HEK293 (cell line): Measurements from ENCODE around the gene NFKBIE.
A peak's percentile ranks its signal among the peaks of the same experiment; 100 is the strongest.

Source experiments
- AEBP2 ChIP-seq: fragments of 450-650 bp; formaldehyde crosslinking; IDR thresholded peaks from 2 replicates; pipeline ENCODE4 v1.5.1; 2016; ENCODE audit warnings: missing biosample characterization, missing genetic modification characterization, borderline replicate concordance
- BCL11A ChIP-seq: fragments of 450-650 bp; formaldehyde crosslinking; IDR thresholded peaks from 2 replicates; pipeline ENCODE4 v1.5.1; 2016; ENCODE audit warnings: low read depth, missing biosample characterization, missing genetic modification characterization
- FEZF1 ChIP-seq: fragments of 450-650 bp; formaldehyde crosslinking; IDR thresholded peaks from 2 replicates; pipeline ENCODE4 v1.5.1; 2016; ENCODE audit warnings: missing biosample characterization, missing genetic modification characterization
- GLI4 ChIP-seq: fragments of 450-650 bp; formaldehyde crosslinking; IDR thresholded peaks from 2 replicates; pipeline ENCODE4 v1.5.1; 2016; ENCODE audit warnings: missing biosample characterization, missing genetic modification characterization
- KLF7 ChIP-seq: fragments of 450-650 bp; formaldehyde crosslinking; IDR thresholded peaks from 2 replicates; pipeline ENCODE4 v1.5.1; 2016; ENCODE audit warnings: missing biosample characterization, missing genetic modification characterization, borderline replicate concordance
- REPIN1 ChIP-seq: fragments of 450-650 bp; formaldehyde crosslinking; IDR thresholded peaks from 2 replicates; pipeline ENCODE4 v1.5.1; 2017; ENCODE audit warnings: missing biosample characterization, missing genetic modification characterization, low read depth
- SALL2 ChIP-seq: fragments of 450-650 bp; formaldehyde crosslinking; IDR thresholded peaks from 2 replicates; pipeline ENCODE4 v1.5.0; 2017; ENCODE audit warnings: missing biosample characterization, mild to moderate bottlenecking, missing genetic modification characterization, borderline replicate concordance
- SETDB1 ChIP-seq: IDR thresholded peaks from one replicate; pipeline ENCODE4 v1.6.1; 2017; ENCODE audit warnings: mild to moderate bottlenecking, low read length, moderate library complexity, mixed read lengths; ENCODE audit not compliant: insufficient read length
- YY2 ChIP-seq: fragments of 450-650 bp; formaldehyde crosslinking; IDR thresholded peaks from 2 replicates; pipeline ENCODE4 v1.5.1; 2016; ENCODE audit warnings: missing biosample characterization, missing genetic modification characterization
- ZBTB1 ChIP-seq: fragments of 450-650 bp; formaldehyde crosslinking; IDR thresholded peaks from 2 replicates; pipeline ENCODE4 v1.5.1; 2016; ENCODE audit warnings: missing biosample characterization, missing genetic modification characterization
- ZBTB10 ChIP-seq: fragments of 450-650 bp; formaldehyde crosslinking; IDR thresholded peaks from 2 replicates; pipeline ENCODE4 v1.5.1; 2016; ENCODE audit warnings: missing biosample characterization, missing genetic modification characterization
- ZFHX2 ChIP-seq: fragments of 450-650 bp; formaldehyde crosslinking; conservative IDR thresholded peaks from 2 replicates; pipeline ENCODE4 v1.5.1; 2016; ENCODE audit warnings: missing biosample characterization, missing genetic modification characterization
- ZFP69B ChIP-seq: fragments of 450-650 bp; formaldehyde crosslinking; IDR thresholded peaks from 2 replicates; pipeline ENCODE4 v1.5.1; 2016; ENCODE audit warnings: missing biosample characterization, missing genetic modification characterization
- ZNF114 ChIP-seq: fragments of 450-650 bp; formaldehyde crosslinking; IDR thresholded peaks from 2 replicates; pipeline ENCODE4 v1.5.0; 2017; ENCODE audit warnings: missing biosample characterization, missing genetic modification characterization
- ZNF121 ChIP-seq: fragments of 450-650 bp; formaldehyde crosslinking; IDR thresholded peaks from 2 replicates; pipeline ENCODE4 v1.5.1; 2016; ENCODE audit warnings: missing biosample characterization, missing genetic modification characterization
- ZNF174 ChIP-seq: fragments of 450-650 bp; formaldehyde crosslinking; IDR thresholded peaks from 2 replicates; pipeline ENCODE4 v1.5.0; 2017; ENCODE audit warnings: missing biosample characterization, mild to moderate bottlenecking, missing genetic modification characterization
- ZNF175 ChIP-seq: fragments of 450-650 bp; formaldehyde crosslinking; IDR thresholded peaks from 2 replicates; pipeline ENCODE4 v1.5.1; 2016; ENCODE audit warnings: missing biosample characterization, missing genetic modification characterization
- ZNF292 ChIP-seq: fragments of 450-650 bp; formaldehyde crosslinking; IDR thresholded peaks from 2 replicates; pipeline ENCODE4 v1.5.1; 2016; ENCODE audit warnings: low read depth, missing biosample characterization, missing genetic modification characterization, borderline replicate concordance
- ZNF335 ChIP-seq: fragments of 450-650 bp; formaldehyde crosslinking; conservative IDR thresholded peaks from 2 replicates; pipeline ENCODE4 v1.5.1; 2016; ENCODE audit warnings: missing biosample characterization, missing genetic modification characterization
- ZNF354C ChIP-seq: fragments of 450-650 bp; formaldehyde crosslinking; IDR thresholded peaks from 2 replicates; pipeline ENCODE4 v1.5.1; 2016; ENCODE audit warnings: missing biosample characterization, missing genetic modification characterization, low read depth, borderline replicate concordance
- ZNF366 ChIP-seq: fragments of 450-650 bp; formaldehyde crosslinking; conservative IDR thresholded peaks from 2 replicates; pipeline ENCODE4 v1.5.1; 2016; ENCODE audit warnings: missing biosample characterization, missing genetic modification characterization
- ZNF473 ChIP-seq: fragments of 450-650 bp; formaldehyde crosslinking; IDR thresholded peaks from 2 replicates; pipeline ENCODE4 v1.5.1; 2017; ENCODE audit warnings: missing biosample characterization, missing genetic modification characterization
- ZNF501 ChIP-seq: fragments of 450-650 bp; formaldehyde crosslinking; IDR thresholded peaks from 2 replicates; pipeline ENCODE4 v1.5.1; 2016; ENCODE audit warnings: missing biosample characterization, missing genetic modification characterization
- ZNF585B ChIP-seq: fragments of 450-650 bp; formaldehyde crosslinking; IDR thresholded peaks from 2 replicates; pipeline ENCODE4 v1.5.1; 2016; ENCODE audit warnings: missing biosample characterization, missing genetic modification characterization
- ZNF610 ChIP-seq: fragments of 450-650 bp; formaldehyde crosslinking; IDR thresholded peaks from 2 replicates; pipeline ENCODE4 v1.5.1; 2016; ENCODE audit warnings: missing biosample characterization, missing genetic modification characterization, borderline replicate concordance
- ZNF624 ChIP-seq: fragments of 450-650 bp; formaldehyde crosslinking; IDR thresholded peaks from 2 replicates; pipeline ENCODE4 v1.5.1; 2017; ENCODE audit warnings: missing biosample characterization, missing genetic modification characterization
- ZNF626 ChIP-seq: fragments of 450-650 bp; sonication (Bioruptor Pico); formaldehyde crosslinking; IDR thresholded peaks from 2 replicates; pipeline ENCODE4 v1.5.1; 2018; ENCODE audit warnings: missing biosample characterization, missing genetic modification characterization, inconsistent platforms
- ZNF704 ChIP-seq: fragments of 450-650 bp; formaldehyde crosslinking; IDR thresholded peaks from 2 replicates; pipeline ENCODE4 v1.5.1; 2016; ENCODE audit warnings: missing biosample characterization, missing genetic modification characterization
- ZNF768 ChIP-seq: fragments of 450-650 bp; formaldehyde crosslinking; IDR thresholded peaks from 2 replicates; pipeline ENCODE4 v1.5.1; 2018; ENCODE audit warnings: missing biosample characterization, mild to moderate bottlenecking, missing genetic modification characterization
- ZNF837 ChIP-seq: fragments of 450-650 bp; formaldehyde crosslinking; IDR thresholded peaks from 2 replicates; pipeline ENCODE4 v1.5.1; 2016; ENCODE audit warnings: missing biosample characterization, missing genetic modification characterization
- ZNF843 ChIP-seq: fragments of 450-650 bp; formaldehyde crosslinking; IDR thresholded peaks from 2 replicates; pipeline ENCODE4 v1.5.1; 2016; ENCODE audit warnings: missing biosample characterization, missing genetic modification characterization
- ZSCAN23 ChIP-seq: fragments of 450-650 bp; formaldehyde crosslinking; IDR thresholded peaks from 2 replicates; pipeline ENCODE4 v1.5.1; 2016; ENCODE audit warnings: missing biosample characterization, missing genetic modification characterization
- TF ChIP-seq, protein P1 (sequence below): fragments of 450-650 bp; formaldehyde crosslinking; IDR thresholded peaks from 2 replicates; pipeline ENCODE4 v1.5.1; 2017; ENCODE audit warnings: missing biosample characterization, missing genetic modification characterization
- TF ChIP-seq, protein P2 (sequence below): fragments of 450-650 bp; formaldehyde crosslinking; IDR thresholded peaks from 2 replicates; pipeline ENCODE4; 2016; ENCODE audit warnings: missing biosample characterization, missing genetic modification characterization

NFKBIE gene

DNA sequence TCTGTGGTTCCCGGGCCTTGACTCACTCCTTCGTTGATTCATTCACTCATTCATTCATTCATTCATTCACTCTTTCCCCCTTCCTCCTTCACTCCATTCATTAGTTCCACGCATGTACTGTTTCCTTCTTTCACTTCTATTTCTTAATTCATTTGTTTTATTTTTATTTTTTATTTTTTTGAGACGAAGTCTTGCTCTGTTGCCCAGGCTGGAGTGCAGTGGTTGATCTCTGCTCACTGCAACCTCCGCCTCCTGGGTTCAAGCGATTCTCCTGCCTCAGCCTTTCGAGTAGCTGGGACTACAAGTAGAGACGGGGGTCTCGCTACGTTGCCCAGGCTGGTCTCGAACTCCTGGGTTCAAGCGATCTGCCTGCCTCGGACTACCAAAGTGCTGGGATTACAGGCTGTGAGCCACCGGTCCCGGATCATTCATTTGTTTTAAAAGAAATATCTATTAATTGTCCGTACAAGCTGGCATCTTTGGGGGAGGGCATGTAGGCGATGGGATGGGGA lies 427 bp upstream of the NFKBIE start (continued):
- TF ChIP-seq, protein P1, sequence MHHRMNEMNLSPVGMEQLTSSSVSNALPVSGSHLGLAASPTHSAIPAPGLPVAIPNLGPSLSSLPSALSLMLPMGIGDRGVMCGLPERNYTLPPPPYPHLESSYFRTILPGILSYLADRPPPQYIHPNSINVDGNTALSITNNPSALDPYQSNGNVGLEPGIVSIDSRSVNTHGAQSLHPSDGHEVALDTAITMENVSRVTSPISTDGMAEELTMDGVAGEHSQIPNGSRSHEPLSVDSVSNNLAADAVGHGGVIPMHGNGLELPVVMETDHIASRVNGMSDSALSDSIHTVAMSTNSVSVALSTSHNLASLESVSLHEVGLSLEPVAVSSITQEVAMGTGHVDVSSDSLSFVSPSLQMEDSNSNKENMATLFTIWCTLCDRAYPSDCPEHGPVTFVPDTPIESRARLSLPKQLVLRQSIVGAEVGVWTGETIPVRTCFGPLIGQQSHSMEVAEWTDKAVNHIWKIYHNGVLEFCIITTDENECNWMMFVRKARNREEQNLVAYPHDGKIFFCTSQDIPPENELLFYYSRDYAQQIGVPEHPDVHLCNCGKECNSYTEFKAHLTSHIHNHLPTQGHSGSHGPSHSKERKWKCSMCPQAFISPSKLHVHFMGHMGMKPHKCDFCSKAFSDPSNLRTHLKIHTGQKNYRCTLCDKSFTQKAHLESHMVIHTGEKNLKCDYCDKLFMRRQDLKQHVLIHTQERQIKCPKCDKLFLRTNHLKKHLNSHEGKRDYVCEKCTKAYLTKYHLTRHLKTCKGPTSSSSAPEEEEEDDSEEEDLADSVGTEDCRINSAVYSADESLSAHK (tag by site-specific recombination): no peak
- no peak for TF ChIP-seq ZNF175 (tag by site-specific recombination)
- no peak for TF ChIP-seq SALL2 (tag by site-specific recombination)
- no peak for TF ChIP-seq ZNF473 (tag by site-specific recombination)
- TF ChIP-seq BCL11A (tag by site-specific recombination): no peak
- TF ChIP-seq ZNF768: no peak
- no peak for TF ChIP-seq ZNF292 (tag by site-specific recombination)
- TF ChIP-seq AEBP2: no peak
- no peak for TF ChIP-seq ZNF837 (tag by site-specific recombination)
- TF ChIP-seq ZNF843: no peak
- TF ChIP-seq ZNF501 (tag by site-specific recombination): no peak
- TF ChIP-seq ZNF610: no peak
- TF ChIP-seq SETDB1: no peak
- TF ChIP-seq ZNF335: 0 out of 2 replicates have a peak, but pooled peaks have one; percentile 6
- TF ChIP-seq ZBTB1: no peak
- no peak for TF ChIP-seq ZNF624 (tag by site-specific recombination)
- no peak for TF ChIP-seq ZNF626
- TF ChIP-seq ZFP69B: no peak
- TF ChIP-seq, protein P2, sequence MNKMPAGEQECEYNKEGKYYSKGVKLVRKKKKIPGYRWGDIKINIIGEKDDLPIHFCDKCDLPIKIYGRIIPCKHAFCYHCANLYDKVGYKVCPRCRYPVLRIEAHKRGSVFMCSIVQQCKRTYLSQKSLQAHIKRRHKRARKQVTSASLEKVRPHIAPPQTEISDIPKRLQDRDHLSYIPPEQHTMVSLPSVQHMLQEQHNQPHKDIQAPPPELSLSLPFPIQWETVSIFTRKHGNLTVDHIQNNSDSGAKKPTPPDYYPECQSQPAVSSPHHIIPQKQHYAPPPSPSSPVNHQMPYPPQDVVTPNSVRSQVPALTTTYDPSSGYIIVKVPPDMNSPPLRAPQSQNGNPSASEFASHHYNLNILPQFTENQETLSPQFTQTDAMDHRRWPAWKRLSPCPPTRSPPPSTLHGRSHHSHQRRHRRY (tag by site-specific recombination): no peak
- TF ChIP-seq ZNF585B (tag by site-specific recombination): no peak
- TF ChIP-seq GLI4: no peak
- TF ChIP-seq ZFHX2: peak; percentile 46; the same call in 1 of the 2 replicates
- TF ChIP-seq FEZF1 (tag by site-specific recombination): no peak
- TF ChIP-seq KLF7 (tag by site-specific recombination): no peak
- TF ChIP-seq ZNF114: no peak
- peak; percentile 96 for TF ChIP-seq ZNF366 (tag by site-specific recombination)
- no peak for TF ChIP-seq ZBTB10
- TF ChIP-seq ZSCAN23 (tag by site-specific recombination): 0 out of 2 replicates have a peak, but pooled peaks have one; percentile 56
- peak; percentile 94 for TF ChIP-seq ZNF121 (tag by site-specific recombination)
- no peak for TF ChIP-seq ZNF704 (tag by site-specific recombination)
- no peak for TF ChIP-seq REPIN1 (tag by site-specific recombination)
- TF ChIP-seq ZNF354C: no peak
- TF ChIP-seq YY2 (tag by site-specific recombination): no peak
- TF ChIP-seq ZNF174 (tag by site-specific recombination): no peak
